Right cardiac atrium (tissue), 5 donors: ENCODE data around the gene NISCH. TPM values are rescaled to one million over a fixed set of nuclear protein-coding genes. Genes with fewer than 3 reads are reported as not detected.

Experiments used
- ATAC-seq, 2 donors: fragments of 200-7000 bp; cut with Tn5 transposase; one replicate each; pipeline versions ENCODE4 v1.8.0 to v1.9.1; 2020; ENCODE audit warnings: moderate library complexity in 2 of 2, mild to moderate bottlenecking in 1 of 2
- DNase-seq, 3 donors: peaks; one replicate each; pipeline ENCODE4 v3.0.0-alpha.2; 2020
- H3K27ac ChIP-seq: one replicate; pipeline ENCODE4 v1.5.1; 2013; ENCODE audit warnings: mild to moderate bottlenecking, low read length, control low read depth, moderate library complexity
- H3K27me3 ChIP-seq: one replicate; pipeline ENCODE4 v1.6.1; 2013; ENCODE audit not compliant: control insufficient read depth, insufficient read depth
- H3K4me1 ChIP-seq: one replicate; pipeline ENCODE4 v1.6.1; 2013; ENCODE audit warnings: low read length; ENCODE audit not compliant: control insufficient read depth, insufficient read depth
- H3K4me3 ChIP-seq: one replicate; pipeline ENCODE4 v1.5.1; 2013; ENCODE audit warnings: low read length, control low read depth
- H3K9me3 ChIP-seq: one replicate; pipeline ENCODE4 v1.6.1; 2013; ENCODE audit warnings: low read length; ENCODE audit not compliant: control insufficient read depth
- WGBS: extraction: QIAGEN DNeasy Blood & Tissue Kit; methylation state at CpG from one replicate; pipeline ENCODE4 v1.1.7; 2013; 5-methylcytosine and 5-hydroxymethylcytosine counted together
- intact Hi-C, 4 donors: fragments of 100-400 bp; cut with DNase I; formaldehyde crosslinking; loops; one replicate each; pipeline versions ENCODE4 v1.11.0 to v1.14.0; 2022 to 2023
- polyA plus RNA-seq: library from polyadenylated mRNA; stranded (reverse); fragments of 200-250 nt; gene quantifications from one replicate; pipeline ENCODE4 v1.2.3, GENCODE V29; 2013
- total RNA-seq, 4 donors: library from RNA; stranded (reverse); fragmentation: NEBNext Ultra II Directional; extraction: Animal tissue kit (Norgen Biotek cat#: 25700); gene quantifications; one replicate each; pipeline ENCODE4 v1.2.1, GENCODE V29; 2021
- donor health status: healthy with polysubstance abuse.
- donor health status: DM: no; HTN: yes; CAD: no.
- donor health status: DM: no; HTN: no; CAD: no.
- donor health status: DM: no; HTN: yes; CAD: no; lungs with severe emphysema.
- donor health status: DM: yes; HTN: yes; CAD: no.

NISCH gene
- total and polyA plus RNA-seq, 5 donors, result 31.2 to 59.2 (median 50.7) TPM

- peaks cover 3% of the 10 kb centered on the region for H3K4me1 ChIP-seq
- intact Hi-C loops, result no loop called here
- H3K27me3 ChIP-seq, result no peaks in the 10 kb centered on the region
- H3K9me3 ChIP-seq, result no peaks in the 10 kb centered on the region
- ATAC-seq (no peak), DNase-seq (peak in 2 of 3 donors; percentile 49)
- no peak overlapping the region for H3K27ac ChIP-seq
- no peak overlapping the region for H3K4me3 ChIP-seq
- 93% methylated on average over 23 of the region's 23 CpGs for WGBS
These were observed 14.2 kb upstream of the NISCH start for GRCh38 chr3:52441091-52441771.

GRCh38 chr3:52441772-52442332, 13.6 kb upstream of the NISCH start:
- no peak for ATAC-seq
- Histone ChIP-seq H3K27me3 (no peaks in the 10 kb centered on the region), H3K4me3 (no peak overlapping the region), H3K27ac (no peak overlapping the region), H3K9me3 (no peaks in the 10 kb centered on the region), H3K4me1 (peaks cover 7% of the 10 kb centered on the region)
- peak in 1 of 3 donors; percentile 56 for DNase-seq
- WGBS, result 91% methylated on average over 18 of the region's 18 CpGs
- intact Hi-C loops, result no loop called here

- Histone ChIP-seq H3K27ac (no peak overlapping the region), H3K4me3 (no peak overlapping the region), H3K27me3 (no peaks in the 10 kb centered on the region), H3K9me3 (no peaks in the 10 kb centered on the region), H3K4me1 (peaks cover 5% of the 10 kb centered on the region)
- intact Hi-C loops, result no loop called here
- ATAC-seq (no peak), DNase-seq (peak in 1 of 3 donors; percentile 48)
- WGBS, result 92% methylated on average over 16 of the region's 16 CpGs
These were observed 12.8 kb upstream of the NISCH start for GRCh38 chr3:52442409-52443267.

GRCh38 chr3:52443268-52443610, 12.2 kb upstream of the NISCH start:
- WGBS, result 87% methylated on average over 8 of the region's 8 CpGs
- DNase-seq, result peak in 1 of 3 donors; percentile 14
- H3K27me3 ChIP-seq, result no peaks in the 10 kb centered on the region

GRCh38 chr3:52443791-52444687, 11.4 kb upstream of the NISCH start:
- intact Hi-C loops, result no loop called here
- H3K9me3 ChIP-seq, result no peaks in the 10 kb centered on the region
- H3K4me1 ChIP-seq, result peaks cover 5% of the 10 kb centered on the region
- 86% methylated on average over 25 of the region's 25 CpGs for WGBS
- no peak overlapping the region for H3K4me3 ChIP-seq
- DNase-seq, result peak in 2 of 3 donors; percentile 35 to 53
- H3K27ac ChIP-seq, result no peak overlapping the region
- ATAC-seq, result no peak
- H3K27me3 ChIP-seq, result no peaks in the 10 kb centered on the region

More at GRCh38 chr3:52443268-52443610, 12.2 kb upstream of the NISCH start:
- intact Hi-C loops, result no loop called here
- no peak for ATAC-seq
- no peaks in the 10 kb centered on the region for H3K9me3 ChIP-seq
- H3K4me3 ChIP-seq, result no peak overlapping the region
- no peak overlapping the region for H3K27ac ChIP-seq
- H3K4me1 ChIP-seq, result peaks cover 5% of the 10 kb centered on the region

- Histone ChIP-seq H3K27me3 (no peaks in the 10 kb centered on the region), H3K9me3 (no peaks in the 10 kb centered on the region), H3K4me3 (no peak within 1 kb of the TSS), H3K4me1 (peaks cover 5% of the 10 kb centered on the region), H3K27ac (no peak within 1 kb of the TSS)
- DNase-seq (peak; percentile 76 to 90 (median 89)), ATAC-seq (peak; percentile 59 to 68)
- intact Hi-C loops, result no loop called here
- 32% methylated on average over 19 of the region's 19 CpGs for WGBS
These were observed 10.3 kb upstream of the NISCH start, which contains the start of gene SEMA3G for GRCh38 chr3:52444860-52445793. Gene SEMA3G (minus strand): TSS chr3:52445103. CDS start chr3:52445027, 76 bp downstream.

- no peak overlapping the region for H3K4me3 ChIP-seq
- H3K9me3 ChIP-seq, result no peaks in the 10 kb centered on the region
- peak in 2 of 3 donors; percentile 38 to 42 for DNase-seq
- H3K27ac ChIP-seq, result no peak overlapping the region
- intact Hi-C loops, result loop anchor here in 1 of 4 donors (2.0 kb wide), 1 partner anchor 17 kb away; no protein-coding TSS in a partner anchor
- 91% methylated on average over 4 of the region's 4 CpGs for WGBS
- H3K4me1 ChIP-seq, result peaks cover 5% of the 10 kb centered on the region
- no peak for ATAC-seq
- H3K27me3 ChIP-seq, result no peaks in the 10 kb centered on the region
These were observed 9.4 kb upstream of the NISCH start for GRCh38 chr3:52446042-52446441.

- Histone ChIP-seq H3K9me3 (no peaks in the 10 kb centered on the region), H3K4me1 (peaks cover 5% of the 10 kb centered on the region), H3K27ac (no peak overlapping the region), H3K4me3 (no peak overlapping the region), H3K27me3 (no peaks in the 10 kb centered on the region)
- DNase-seq, result peak; percentile 58 to 81 (median 68)
- peak; percentile 11 to 38 for ATAC-seq
- intact Hi-C loops, result loop anchor here in 2 of 4 donors (1.0 to 2.0 kb wide), 2 partner anchors 18 to 19 kb away; no protein-coding TSS in a partner anchor
- WGBS, result 36% methylated on average over 13 of the region's 13 CpGs
These were observed 8.5 kb upstream of the NISCH start for GRCh38 chr3:52446631-52447511.
